Measurements from ENCODE around the gene REV3L. TPM values are rescaled to one million over a fixed set of nuclear protein-coding genes. Genes with fewer than 3 reads are reported as not detected.

REV3L gene
- total RNA-seq, 1 experiment from 2014 or later: 5.3 TPM

DNA sequence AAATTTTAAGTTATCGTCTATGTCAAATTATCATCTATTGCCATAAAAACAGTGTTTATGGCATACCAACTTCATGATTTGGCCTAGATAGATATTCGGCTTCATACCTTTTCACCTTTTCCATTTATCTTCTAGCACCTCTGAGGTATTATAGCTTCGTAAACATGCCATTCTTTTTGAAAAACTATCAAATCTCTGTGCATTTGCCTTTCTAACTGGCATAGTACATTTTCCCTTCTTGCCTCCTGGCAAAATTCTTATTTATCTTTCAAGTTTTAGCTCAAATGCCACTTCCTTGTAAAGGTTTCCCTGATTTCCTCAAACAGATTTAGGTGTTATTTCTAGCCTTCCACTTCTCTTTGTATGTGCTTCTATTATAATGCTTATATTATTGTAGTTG, 7.0 kb upstream of the REV3L start:
- H3K79me2 ChIP-seq (ENCODE audit: insufficient read depth, low read length): no peaks in the 10 kb centered on the region
- no peaks in the 10 kb centered on the region for H3K79me1 ChIP-seq (ENCODE audit: insufficient read depth, low read depth, low read length, poor library complexity, severe bottlenecking)
- H2AFZ ChIP-seq (ENCODE audit: low read length): no peak overlapping the region
- H3K18ac ChIP-seq (ENCODE audit: insufficient read length, low read depth, low read length): no peak overlapping the region
- H2BK12ac ChIP-seq (ENCODE audit: insufficient read length, low read depth, low read length): no peak overlapping the region
- Mint-ChIP-seq H3K27me3 (ENCODE audit: low read depth) (no peaks in the 10 kb centered on the region), H3K36me3 (ENCODE audit: insufficient read depth in 1 of 3, low read depth in 3 of 3) (peaks cover 2 to 23% (median 21%) of the 10 kb centered on the region in 3 experiments; a peak in 5 of 7 replicates), H3K27ac (no peak overlapping the region), H3K4me3 (no peak overlapping the region), H3K4me1 (peaks cover 15 to 17% of the 10 kb centered on the region in 2 experiments), H3K9me3 (peaks cover 0 to 4% of the 10 kb centered on the region in 2 experiments; a peak in 1 of 5 replicates)
- no peaks in the 10 kb centered on the region for H3K23me2 ChIP-seq (ENCODE audit: insufficient read length, low read depth, low read length, poor library complexity, severe bottlenecking)
- no peak overlapping the region for H2BK15ac ChIP-seq (ENCODE audit: low read depth, low read length)
- no peak overlapping the region for H2BK20ac ChIP-seq (ENCODE audit: low read depth, low read length, poor library complexity, severe bottlenecking)
- H2AK5ac ChIP-seq (ENCODE audit: insufficient read length, low read length): no peak overlapping the region
- no peaks in the 10 kb centered on the region for H3K9me3 ChIP-seq (ENCODE audit: control insufficient read depth, low read depth, low read length)
- no peak overlapping the region for H4K5ac ChIP-seq (ENCODE audit: insufficient read length, low read depth, low read length)
- no peak overlapping the region for H3K4ac ChIP-seq (ENCODE audit: low read depth, low read length)
- no peak overlapping the region for H2BK120ac ChIP-seq (ENCODE audit: low read depth, low read length, poor library complexity, severe bottlenecking)
- no peak overlapping the region for H3K14ac ChIP-seq (ENCODE audit: insufficient read depth, low read length)
- no CpG with 5 or more reads among the region's 3 CpGs for WGBS (ENCODE audit: extremely low coverage, insufficient read length, low lambda C conversion rate)
- H3K27me3 ChIP-seq (ENCODE audit: insufficient read depth, low read length): no peaks in the 10 kb centered on the region
- H3K56ac ChIP-seq (ENCODE audit: insufficient read length, low read depth, low read length): no peak overlapping the region
- H4K91ac ChIP-seq (ENCODE audit: insufficient read length, low read depth, low read length): no peak overlapping the region
- H3T11ph ChIP-seq (ENCODE audit: low read length): no peak overlapping the region
- no peak for DNase-seq
- no peak overlapping the region for H3K27ac ChIP-seq (ENCODE audit: insufficient read length, low read depth, low read length)
- 0 out of 2 replicates have a peak, but pooled peaks cover 3% of the 10 kb centered on the region for H3K4me1 ChIP-seq (ENCODE audit: insufficient read depth, low read length)
- TF ChIP-seq, protein P1, sequence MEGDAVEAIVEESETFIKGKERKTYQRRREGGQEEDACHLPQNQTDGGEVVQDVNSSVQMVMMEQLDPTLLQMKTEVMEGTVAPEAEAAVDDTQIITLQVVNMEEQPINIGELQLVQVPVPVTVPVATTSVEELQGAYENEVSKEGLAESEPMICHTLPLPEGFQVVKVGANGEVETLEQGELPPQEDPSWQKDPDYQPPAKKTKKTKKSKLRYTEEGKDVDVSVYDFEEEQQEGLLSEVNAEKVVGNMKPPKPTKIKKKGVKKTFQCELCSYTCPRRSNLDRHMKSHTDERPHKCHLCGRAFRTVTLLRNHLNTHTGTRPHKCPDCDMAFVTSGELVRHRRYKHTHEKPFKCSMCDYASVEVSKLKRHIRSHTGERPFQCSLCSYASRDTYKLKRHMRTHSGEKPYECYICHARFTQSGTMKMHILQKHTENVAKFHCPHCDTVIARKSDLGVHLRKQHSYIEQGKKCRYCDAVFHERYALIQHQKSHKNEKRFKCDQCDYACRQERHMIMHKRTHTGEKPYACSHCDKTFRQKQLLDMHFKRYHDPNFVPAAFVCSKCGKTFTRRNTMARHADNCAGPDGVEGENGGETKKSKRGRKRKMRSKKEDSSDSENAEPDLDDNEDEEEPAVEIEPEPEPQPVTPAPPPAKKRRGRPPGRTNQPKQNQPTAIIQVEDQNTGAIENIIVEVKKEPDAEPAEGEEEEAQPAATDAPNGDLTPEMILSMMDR (conservative IDR thresholded peaks at IDR 0.05): no peak
- H3K9ac ChIP-seq (ENCODE audit: extremely low read depth, insufficient read length, low read length): no peak overlapping the region
- H4K8ac ChIP-seq (replicated peaks; ENCODE audit: insufficient read length, low read depth, low read length): no peak overlapping the region
- H4K20me1 ChIP-seq (ENCODE audit: control insufficient read depth, insufficient read depth, insufficient read length): no peaks in the 10 kb centered on the region
- H3K23ac ChIP-seq (ENCODE audit: insufficient read length, low read depth, low read length): no peak overlapping the region
- H3K4me2 ChIP-seq (ENCODE audit: insufficient read depth, insufficient read length, low read length): no peak overlapping the region
- H2BK5ac ChIP-seq (ENCODE audit: insufficient read length, low read length): no peak overlapping the region

Measured in H9 (cell line).